GM12891 (cell line): ENCODE data around the gene IL1RAPL1.

ENCODE experiments used
- DNase-seq: peaks from one replicate; pipeline ENCODE4 v3.0.0; 2011; ENCODE audit warnings: low spot score; ENCODE audit not compliant: insufficient read length
- FAIRE-seq: peaks from 2 replicates; lab custom pipeline; 2011; peaks lifted over from hg19 to GRCh38; lab: Jason Lieb, UNC
- PAX5 ChIP-seq: IDR thresholded peaks from 2 replicates; pipeline ENCODE4 v1.6.1; 2011; ENCODE audit warnings: low read length, moderate library complexity, mild to moderate bottlenecking; ENCODE audit not compliant: insufficient read depth, severe bottlenecking
- POLR2A ChIP-seq: IDR thresholded peaks from 2 replicates; pipeline ENCODE4 v1.6.1; 2011; ENCODE audit warnings: low read depth, low read length, control low read depth
- POLR2AphosphoS5 ChIP-seq: IDR thresholded peaks from 2 replicates; pipeline ENCODE4 v1.6.1; 2011; ENCODE audit warnings: low read depth, low read length, control low read depth
- POU2F2 ChIP-seq: IDR thresholded peaks from 2 replicates; pipeline ENCODE4 v1.6.1; 2011; ENCODE audit warnings: low read depth, mild to moderate bottlenecking, control low read depth, low read length, moderate library complexity
- SPI1 ChIP-seq: IDR thresholded peaks from 2 replicates; pipeline ENCODE4 v1.6.1; 2011; ENCODE audit warnings: low read depth, low read length, control low read depth
- TAF1 ChIP-seq: IDR thresholded peaks from 2 replicates; pipeline ENCODE4 v1.6.1; 2011; ENCODE audit warnings: low read depth, low read length, control low read depth

IL1RAPL1 gene

GRCh38 chrX:29922607-29923006, 1335.4 kb downstream of the IL1RAPL1 start:
- FAIRE-seq (no peak), DNase-seq (no peak)
- no peak for TF ChIP-seq POLR2A
- TF ChIP-seq POLR2AphosphoS5: no peak
- TF ChIP-seq PAX5: no peak
- TF ChIP-seq TAF1: no peak

- FAIRE-seq: no peak
- no peak for TF ChIP-seq PAX5
- no peak for TF ChIP-seq POLR2A
- no peak for TF ChIP-seq TAF1
- TF ChIP-seq POLR2AphosphoS5: no peak
- no peak for TF ChIP-seq SPI1
- TF ChIP-seq POU2F2: no peak
- no peak for DNase-seq
These were observed 1338.8 kb downstream of the IL1RAPL1 start for GRCh38 chrX:29926056-29926455.

- FAIRE-seq (no peak), DNase-seq (no peak)
- TF ChIP-seq TAF1 (no peak), POLR2AphosphoS5 (no peak), SPI1 (no peak), POLR2A (no peak), PAX5 (no peak), POU2F2 (no peak)
These were observed 1339.4 kb downstream of the IL1RAPL1 start for GRCh38 chrX:29926659-29927058.

GRCh38 chrX:29935455-29935854, 1348.2 kb downstream of the IL1RAPL1 start:
- no peak for DNase-seq
- FAIRE-seq: no peak
- TF ChIP-seq POLR2AphosphoS5: no peak
- TF ChIP-seq PAX5: no peak
- no peak for TF ChIP-seq SPI1
- no peak for TF ChIP-seq POLR2A
- no peak for TF ChIP-seq TAF1
- TF ChIP-seq POU2F2: no peak

GRCh38 chrX:29940750-29941149, 1353.5 kb downstream of the IL1RAPL1 start:
- DNase-seq (no peak), FAIRE-seq (no peak)
- no peak for TF ChIP-seq POLR2AphosphoS5
- TF ChIP-seq POLR2A: no peak
- TF ChIP-seq PAX5: no peak
- TF ChIP-seq SPI1: no peak
- no peak for TF ChIP-seq TAF1
- TF ChIP-seq POU2F2: no peak

- TF ChIP-seq POLR2A (no peak), POLR2AphosphoS5 (no peak), TAF1 (no peak), POU2F2 (no peak), SPI1 (no peak), PAX5 (no peak)
- no peak for FAIRE-seq
- DNase-seq: no peak
These were observed 1354.0 kb downstream of the IL1RAPL1 start for GRCh38 chrX:29941287-29941686.

- no peak for FAIRE-seq
- DNase-seq: no peak
- TF ChIP-seq POLR2AphosphoS5 (no peak), TAF1 (no peak), POLR2A (no peak), POU2F2 (no peak), SPI1 (no peak), PAX5 (no peak)
These were observed 1360.0 kb downstream of the IL1RAPL1 start for GRCh38 chrX:29947225-29947624.

GRCh38 chrX:29948653-29949052, 1361.4 kb downstream of the IL1RAPL1 start:
- TF ChIP-seq POLR2AphosphoS5 (no peak), POLR2A (no peak), PAX5 (no peak), SPI1 (no peak), TAF1 (no peak), POU2F2 (no peak)
- FAIRE-seq (no peak), DNase-seq (no peak)

GRCh38 chrX:29952016-29952415, 1364.8 kb downstream of the IL1RAPL1 start:
- TF ChIP-seq SPI1 (no peak), TAF1 (no peak), PAX5 (no peak), POLR2AphosphoS5 (no peak), POU2F2 (no peak), POLR2A (no peak)
- no peak for FAIRE-seq
- DNase-seq: no peak

- no peak for FAIRE-seq
- TF ChIP-seq SPI1 (no peak), POU2F2 (no peak), POLR2AphosphoS5 (no peak), TAF1 (no peak), POLR2A (no peak), PAX5 (no peak)
- DNase-seq: no peak
These were observed 1374.8 kb downstream of the IL1RAPL1 start for GRCh38 chrX:29962061-29962460.

GRCh38 chrX:29965634-29966033, 1378.4 kb downstream of the IL1RAPL1 start:
- DNase-seq: no peak
- TF ChIP-seq POLR2AphosphoS5 (no peak), SPI1 (no peak), TAF1 (no peak), PAX5 (no peak), POLR2A (no peak), POU2F2 (no peak)
- FAIRE-seq: no peak
